ENCODE results near the gene ADGRG1.

Gene ADGRG1

DNA sequence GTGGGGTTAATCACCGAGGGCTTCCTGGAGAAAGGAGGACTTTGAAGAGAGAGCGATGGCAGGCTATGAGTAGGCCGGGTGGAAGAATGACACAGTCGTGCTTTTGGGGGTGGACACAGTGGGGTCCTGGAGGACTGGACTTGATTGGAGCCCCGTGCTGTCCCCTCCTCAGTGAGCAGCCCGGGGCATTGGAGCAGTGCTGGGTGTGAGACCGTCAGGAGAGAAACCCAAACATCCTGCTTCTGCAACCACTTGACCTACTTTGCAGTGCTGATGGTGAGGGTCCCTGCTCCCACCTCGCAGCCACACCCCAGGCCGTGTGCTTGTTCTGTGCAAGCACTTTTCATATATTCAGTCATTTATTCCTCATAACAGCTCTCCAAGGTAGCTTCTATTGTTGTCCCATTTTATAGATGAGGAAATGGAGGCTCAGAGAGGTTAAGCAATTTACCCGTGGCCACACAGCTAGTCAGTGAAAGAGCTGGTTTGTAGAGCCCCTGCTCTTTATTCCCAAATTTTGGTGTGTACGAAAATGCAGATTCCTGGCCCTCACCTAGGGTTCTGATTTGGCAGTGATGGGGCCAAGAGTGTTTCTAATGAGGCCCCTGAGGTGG is 28.0 kb downstream of the ADGRG1 start:
- no peak overlapping the region for H3K27ac ChIP-seq (ENCODE audit: low read depth, low read length, severe bottlenecking)
- peaks cover 9% of the 10 kb centered on the region for H3K4me1 ChIP-seq (ENCODE audit: control insufficient read depth, insufficient read depth, low read length, poor library complexity, severe bottlenecking)
- H3K9me3 ChIP-seq (ENCODE audit: control insufficient read depth, low read length) = no peaks in the 10 kb centered on the region
- 90 to 93% methylated on average over 8 to 10 of the region's 11 CpGs for WGBS, 2 experiments (ENCODE audit: insufficient coverage in 2 of 2)
- H3K36me3 ChIP-seq (ENCODE audit: control insufficient read depth, insufficient read depth, low read length) = no peaks in the 10 kb centered on the region
- H3K4me3 ChIP-seq (ENCODE audit: extremely low read depth, insufficient read depth, low read length, poor library complexity, severe bottlenecking) = no peak overlapping the region

- Histone ChIP-seq H3K4me3 (ENCODE audit: extremely low read depth, insufficient read depth, low read length, poor library complexity, severe bottlenecking) (no peak overlapping the region), H3K27ac (ENCODE audit: low read depth, low read length, severe bottlenecking) (no peak overlapping the region), H3K9me3 (ENCODE audit: control insufficient read depth, low read length) (no peaks in the 10 kb centered on the region), H3K4me1 (ENCODE audit: control insufficient read depth, insufficient read depth, low read length, poor library complexity, severe bottlenecking) (peaks cover 9% of the 10 kb centered on the region), H3K36me3 (ENCODE audit: control insufficient read depth, insufficient read depth, low read length) (no peaks in the 10 kb centered on the region)
- WGBS, 2 experiments (ENCODE audit: insufficient coverage in 2 of 2) = 100% methylated on average over 1 to 2 of the region's 13 CpGs
Observed at GRCh38 chr16:57657228-57657627, 28.8 kb downstream of the ADGRG1 start.

GRCh38 chr16:57658130-57658877 is 29.9 kb downstream of the ADGRG1 start:
- Histone ChIP-seq H3K9me3 (ENCODE audit: control insufficient read depth, low read length) (no peaks in the 10 kb centered on the region), H3K4me3 (ENCODE audit: extremely low read depth, insufficient read depth, low read length, poor library complexity, severe bottlenecking) (no peak overlapping the region), H3K27ac (ENCODE audit: low read depth, low read length, severe bottlenecking) (no peak overlapping the region), H3K4me1 (ENCODE audit: control insufficient read depth, insufficient read depth, low read length, poor library complexity, severe bottlenecking) (peaks cover 9% of the 10 kb centered on the region), H3K36me3 (ENCODE audit: control insufficient read depth, insufficient read depth, low read length) (no peaks in the 10 kb centered on the region)
- WGBS, 2 experiments (ENCODE audit: insufficient coverage in 2 of 2) = 87 to 92% methylated on average over 8 of the region's 10 CpGs

GRCh38 chr16:57658878-57659674 is 30.6 kb downstream of the ADGRG1 start:
- WGBS, 2 experiments (ENCODE audit: insufficient coverage in 2 of 2) = 90 to 91% methylated on average over 12 to 16 of the region's 19 CpGs
- no peaks in the 10 kb centered on the region for H3K36me3 ChIP-seq (ENCODE audit: control insufficient read depth, insufficient read depth, low read length)
- H3K27ac ChIP-seq (ENCODE audit: low read depth, low read length, severe bottlenecking) = no peak overlapping the region
- no peaks in the 10 kb centered on the region for H3K9me3 ChIP-seq (ENCODE audit: control insufficient read depth, low read length)
- H3K4me1 ChIP-seq (ENCODE audit: control insufficient read depth, insufficient read depth, low read length, poor library complexity, severe bottlenecking) = peaks cover under 1% of the 10 kb centered on the region
- H3K4me3 ChIP-seq (ENCODE audit: extremely low read depth, insufficient read depth, low read length, poor library complexity, severe bottlenecking) = no peak overlapping the region

DNA sequence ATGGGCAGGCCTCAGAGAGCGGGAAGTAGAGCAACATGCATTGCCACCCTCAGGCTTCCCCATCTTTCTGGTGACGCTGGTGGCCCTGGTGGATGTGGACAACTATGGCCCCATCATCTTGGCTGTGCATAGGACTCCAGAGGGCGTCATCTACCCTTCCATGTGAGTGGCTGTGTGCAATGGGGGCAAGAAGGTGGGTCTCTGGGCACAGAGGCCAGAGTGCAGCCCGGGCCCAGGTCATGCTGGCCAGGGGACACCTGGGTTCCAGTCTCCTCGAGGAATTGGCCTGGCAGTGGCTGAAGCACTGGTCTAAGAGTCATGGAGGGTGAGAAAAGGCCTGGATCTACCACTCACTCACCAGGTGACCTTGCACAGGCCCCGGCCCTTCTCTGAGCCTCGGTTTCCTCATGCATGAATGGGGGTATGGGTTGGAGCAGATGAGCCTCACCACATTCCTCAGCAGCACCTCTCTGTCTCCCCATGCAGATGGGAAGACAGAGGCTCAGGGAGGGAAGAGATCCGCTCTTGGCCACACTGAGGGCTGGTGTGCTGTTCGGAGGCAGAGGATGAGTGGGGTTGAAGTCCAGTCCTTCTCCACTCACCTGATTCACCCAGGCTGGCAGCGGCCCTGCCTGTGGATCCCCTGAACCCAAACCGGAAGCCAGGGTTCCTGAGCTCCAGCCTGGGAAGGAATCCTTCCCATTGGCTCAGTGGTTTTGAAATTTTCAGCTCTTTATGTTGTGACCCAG is 32.5 kb downstream of the ADGRG1 start:
- Histone ChIP-seq H3K36me3 (ENCODE audit: control insufficient read depth, insufficient read depth, low read length) (no peaks in the 10 kb centered on the region), H3K4me1 (ENCODE audit: control insufficient read depth, insufficient read depth, low read length, poor library complexity, severe bottlenecking) (no peaks in the 10 kb centered on the region), H3K9me3 (ENCODE audit: control insufficient read depth, low read length) (no peaks in the 10 kb centered on the region), H3K4me3 (ENCODE audit: extremely low read depth, insufficient read depth, low read length, poor library complexity, severe bottlenecking) (no peak overlapping the region), H3K27ac (ENCODE audit: low read depth, low read length, severe bottlenecking) (no peak overlapping the region)
- 93% methylated on average over 6 of the region's 11 CpGs for WGBS, 2 experiments (ENCODE audit: insufficient coverage in 2 of 2)

GRCh38 chr16:57661510-57661909 is 33.1 kb downstream of the ADGRG1 start:
- Histone ChIP-seq H3K4me1 (ENCODE audit: control insufficient read depth, insufficient read depth, low read length, poor library complexity, severe bottlenecking) (no peaks in the 10 kb centered on the region), H3K27ac (ENCODE audit: low read depth, low read length, severe bottlenecking) (no peak overlapping the region), H3K4me3 (ENCODE audit: extremely low read depth, insufficient read depth, low read length, poor library complexity, severe bottlenecking) (no peak overlapping the region), H3K36me3 (ENCODE audit: control insufficient read depth, insufficient read depth, low read length) (no peaks in the 10 kb centered on the region), H3K9me3 (ENCODE audit: control insufficient read depth, low read length) (no peaks in the 10 kb centered on the region)
- WGBS, 2 experiments (ENCODE audit: insufficient coverage in 2 of 2) = 79 to 80% methylated on average over 7 of the region's 7 CpGs

DNA sequence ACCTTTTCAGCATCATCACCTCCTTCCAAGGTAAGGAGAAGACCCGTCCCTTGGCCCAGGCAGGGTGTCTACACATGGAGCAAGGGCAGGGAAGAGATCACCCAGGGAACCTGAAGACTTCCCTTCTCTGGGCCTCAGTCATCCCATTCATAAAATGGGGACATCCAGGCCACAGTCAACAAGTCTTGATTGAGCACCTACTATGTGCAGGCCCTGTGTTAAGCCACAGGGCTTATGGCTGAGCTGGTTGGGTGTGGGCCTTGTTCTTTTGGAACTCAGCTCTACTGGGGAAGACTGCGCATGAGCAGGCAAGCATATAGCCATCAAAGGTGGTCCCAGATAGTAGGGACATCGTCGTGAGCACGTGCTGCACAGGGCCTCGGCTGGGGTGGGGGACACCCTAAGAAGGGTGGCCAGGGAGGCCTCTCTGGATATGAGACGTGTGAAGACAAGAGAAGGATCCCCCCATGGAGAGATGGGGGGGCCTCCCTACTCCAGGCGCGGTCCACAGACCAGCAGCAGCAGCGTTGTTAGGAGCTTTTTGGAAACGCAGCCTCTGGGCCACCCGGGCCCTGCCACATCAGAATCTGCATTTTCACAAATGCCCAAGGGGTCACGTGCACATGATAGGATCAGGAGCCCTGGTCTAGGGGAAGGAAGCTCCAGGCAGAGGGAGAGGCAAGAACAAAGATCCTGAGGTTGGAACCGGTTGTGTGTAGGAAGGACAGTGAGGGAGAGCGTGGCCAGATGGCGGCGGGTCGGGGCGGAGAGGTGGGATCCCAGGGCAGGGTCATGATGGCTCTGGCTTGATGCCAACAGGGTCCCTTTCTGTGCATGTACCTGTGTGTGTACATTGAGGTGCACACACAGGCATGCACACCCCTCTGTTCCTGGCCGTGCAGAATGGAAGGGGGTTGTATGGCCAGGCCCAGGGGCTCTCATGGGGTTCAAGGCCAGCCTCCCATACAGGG is 33.8 kb downstream of the ADGRG1 start:
- H3K27ac ChIP-seq (ENCODE audit: low read depth, low read length, severe bottlenecking) = no peak overlapping the region
- 92 to 93% methylated on average over 14 to 19 of the region's 20 CpGs for WGBS, 2 experiments (ENCODE audit: insufficient coverage in 2 of 2)
- H3K4me3 ChIP-seq (ENCODE audit: extremely low read depth, insufficient read depth, low read length, poor library complexity, severe bottlenecking) = no peak overlapping the region
- no peaks in the 10 kb centered on the region for H3K4me1 ChIP-seq (ENCODE audit: control insufficient read depth, insufficient read depth, low read length, poor library complexity, severe bottlenecking)
- H3K9me3 ChIP-seq (ENCODE audit: control insufficient read depth, low read length) = no peaks in the 10 kb centered on the region
- H3K36me3 ChIP-seq (ENCODE audit: control insufficient read depth, insufficient read depth, low read length) = no peaks in the 10 kb centered on the region

- no peak overlapping the region for H3K4me3 ChIP-seq (ENCODE audit: extremely low read depth, insufficient read depth, low read length, poor library complexity, severe bottlenecking)
- H3K27ac ChIP-seq (ENCODE audit: low read depth, low read length, severe bottlenecking) = no peak overlapping the region
- no peaks in the 10 kb centered on the region for H3K9me3 ChIP-seq (ENCODE audit: control insufficient read depth, low read length)
- H3K4me1 ChIP-seq (ENCODE audit: control insufficient read depth, insufficient read depth, low read length, poor library complexity, severe bottlenecking) = peaks cover 10% of the 10 kb centered on the region
- H3K36me3 ChIP-seq (ENCODE audit: control insufficient read depth, insufficient read depth, low read length) = no peaks in the 10 kb centered on the region
- 90 to 92% methylated on average over 18 to 21 of the region's 21 CpGs for WGBS, 2 experiments (ENCODE audit: insufficient coverage in 2 of 2)
Observed at GRCh38 chr16:57663436-57663835, 35.0 kb downstream of the ADGRG1 start.

- Histone ChIP-seq H3K4me1 (ENCODE audit: control insufficient read depth, insufficient read depth, low read length, poor library complexity, severe bottlenecking) (peaks cover 10% of the 10 kb centered on the region), H3K4me3 (ENCODE audit: extremely low read depth, insufficient read depth, low read length, poor library complexity, severe bottlenecking) (no peak overlapping the region), H3K27ac (ENCODE audit: low read depth, low read length, severe bottlenecking) (no peak overlapping the region), H3K9me3 (ENCODE audit: control insufficient read depth, low read length) (no peaks in the 10 kb centered on the region), H3K36me3 (ENCODE audit: control insufficient read depth, insufficient read depth, low read length) (no peaks in the 10 kb centered on the region)
- 89 to 95% methylated on average over 8 to 13 of the region's 15 CpGs for WGBS, 2 experiments (ENCODE audit: insufficient coverage in 2 of 2)
Observed at GRCh38 chr16:57663917-57664661, 35.7 kb downstream of the ADGRG1 start.

Data from mesodermal cell (in vitro differentiated cells).